DOHH2 (cell line): ENCODE measurements around the gene GABRB2.

ENCODE experiments used
- H3F3A ChIP-seq: fragments of 200-600 bp; sonication (generic), shearing (Covaris generic); 2 replicates; pipeline ENCODE4 v1.6.0; 2016; ENCODE audit warnings: antibody characterized with exemption, mild to moderate bottlenecking; ENCODE audit not compliant: control insufficient read depth, insufficient read depth
- H3K27ac ChIP-seq: fragments of 200-600 bp; sonication (generic); 2 replicates; pipeline ENCODE4 v1.5.1; 2014; ENCODE audit warnings: low read depth, mild to moderate bottlenecking, low read length, moderate library complexity
- H3K27me3 ChIP-seq: fragments of 200-600 bp; sonication (generic); 2 replicates; pipeline ENCODE4 v1.6.1; 2014; ENCODE audit warnings: mild to moderate bottlenecking, low read length, mixed read lengths; ENCODE audit not compliant: control insufficient read depth
- H3K36me3 ChIP-seq: fragments of 200-600 bp; sonication (generic); 2 replicates; pipeline ENCODE4 v1.6.1; 2014; ENCODE audit warnings: mild to moderate bottlenecking, low read length, moderate library complexity, mixed read lengths; ENCODE audit not compliant: control insufficient read depth
- H3K4me1 ChIP-seq: fragments of 200-600 bp; sonication (generic); 2 replicates; pipeline ENCODE4 v1.6.1; 2014; ENCODE audit warnings: mild to moderate bottlenecking, low read length, mixed read lengths; ENCODE audit not compliant: control insufficient read depth
- H3K4me2 ChIP-seq: fragments of 200-600 bp; sonication (generic); 2 replicates; pipeline ENCODE4 v1.6.0; 2014; ENCODE audit warnings: mild to moderate bottlenecking, low read length, moderate library complexity
- H3K4me3 ChIP-seq: fragments of 200-600 bp; sonication (generic); 2 replicates; pipeline ENCODE4 v1.5.1; 2014; ENCODE audit warnings: mild to moderate bottlenecking, low read length, mixed read lengths
- H3K79me2 ChIP-seq: fragments of 200-600 bp; sonication (generic); 2 replicates; pipeline ENCODE4 v1.6.1; 2014; ENCODE audit warnings: mild to moderate bottlenecking, low read length, mixed read lengths; ENCODE audit not compliant: control insufficient read depth
- H3K9me2 ChIP-seq: fragments of 200-600 bp; sonication (generic); replicated peaks from 2 replicates; pipeline ENCODE4 v1.6.1; 2014; ENCODE audit warnings: mild to moderate bottlenecking, low read length, mixed read lengths; ENCODE audit not compliant: control insufficient read depth
- H3K9me3 ChIP-seq: fragments of 200-600 bp; sonication (generic); 2 replicates; pipeline ENCODE4 v1.6.1; 2014; ENCODE audit warnings: antibody characterized with exemption, low read length, mixed read lengths; ENCODE audit not compliant: control insufficient read depth, insufficient read depth
- H4K20me1 ChIP-seq: fragments of 200-600 bp; sonication (generic); 2 replicates; pipeline ENCODE4 v1.6.0; 2014; ENCODE audit warnings: low read depth, mild to moderate bottlenecking, antibody characterized with exemption, low read length, moderate library complexity; ENCODE audit not compliant: control insufficient read depth, insufficient read depth
- EZH2phosphoT487 ChIP-seq: fragments of 200-600 bp; sonication (generic); IDR thresholded peaks from 2 replicates; pipeline ENCODE4 v1.6.1; 2017; ENCODE audit warnings: borderline replicate concordance, mild to moderate bottlenecking, antibody characterized with exemption, low read length, moderate library complexity, mixed read lengths
- TF ChIP-seq, protein P1 (sequence below): fragments of 200-600 bp; sonication (generic); IDR thresholded peaks from one replicate; pipeline ENCODE4 v1.5.1; 2014; ENCODE audit warnings: antibody characterized with exemption, mild to moderate bottlenecking, low read depth, low read length; ENCODE audit not compliant: poor library complexity, severe bottlenecking

The GABRB2 gene

DNA sequence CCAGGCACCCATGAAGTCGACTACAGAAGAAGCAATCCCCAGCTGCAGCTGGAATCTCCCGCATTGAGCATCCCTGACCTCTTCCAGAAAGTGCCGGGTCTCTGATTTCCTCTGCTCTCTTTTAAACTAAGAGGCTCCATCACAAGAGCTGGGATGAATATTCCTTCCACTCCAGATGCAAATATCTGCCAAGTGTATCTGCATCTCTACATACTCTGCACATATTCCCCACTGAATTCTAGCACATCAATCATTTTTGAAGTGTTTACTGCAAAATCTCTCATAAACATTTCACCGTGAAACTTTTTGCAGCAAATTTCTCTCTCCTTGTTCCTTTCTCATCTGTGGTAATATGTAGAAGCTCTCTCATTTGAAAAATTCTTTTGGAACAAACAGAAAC is 161.5 kb downstream of the GABRB2 start:
- Histone ChIP-seq H4K20me1 (no peaks in the 10 kb centered on the region), H3K4me2 (no peak overlapping the region), H3K27me3 (no peaks in the 10 kb centered on the region), H3K9me2 (no peaks in the 10 kb centered on the region), H3K4me1 (no peaks in the 10 kb centered on the region), H3F3A (no peaks in the 10 kb centered on the region), H3K9me3 (no peaks in the 10 kb centered on the region), H3K4me3 (no peak overlapping the region), H3K79me2 (no peaks in the 10 kb centered on the region), H3K36me3 (no peaks in the 10 kb centered on the region), H3K27ac (no peak overlapping the region)
- TF ChIP-seq, protein P1, sequence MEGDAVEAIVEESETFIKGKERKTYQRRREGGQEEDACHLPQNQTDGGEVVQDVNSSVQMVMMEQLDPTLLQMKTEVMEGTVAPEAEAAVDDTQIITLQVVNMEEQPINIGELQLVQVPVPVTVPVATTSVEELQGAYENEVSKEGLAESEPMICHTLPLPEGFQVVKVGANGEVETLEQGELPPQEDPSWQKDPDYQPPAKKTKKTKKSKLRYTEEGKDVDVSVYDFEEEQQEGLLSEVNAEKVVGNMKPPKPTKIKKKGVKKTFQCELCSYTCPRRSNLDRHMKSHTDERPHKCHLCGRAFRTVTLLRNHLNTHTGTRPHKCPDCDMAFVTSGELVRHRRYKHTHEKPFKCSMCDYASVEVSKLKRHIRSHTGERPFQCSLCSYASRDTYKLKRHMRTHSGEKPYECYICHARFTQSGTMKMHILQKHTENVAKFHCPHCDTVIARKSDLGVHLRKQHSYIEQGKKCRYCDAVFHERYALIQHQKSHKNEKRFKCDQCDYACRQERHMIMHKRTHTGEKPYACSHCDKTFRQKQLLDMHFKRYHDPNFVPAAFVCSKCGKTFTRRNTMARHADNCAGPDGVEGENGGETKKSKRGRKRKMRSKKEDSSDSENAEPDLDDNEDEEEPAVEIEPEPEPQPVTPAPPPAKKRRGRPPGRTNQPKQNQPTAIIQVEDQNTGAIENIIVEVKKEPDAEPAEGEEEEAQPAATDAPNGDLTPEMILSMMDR = no peak
- TF ChIP-seq EZH2phosphoT487 = no peak

DNA sequence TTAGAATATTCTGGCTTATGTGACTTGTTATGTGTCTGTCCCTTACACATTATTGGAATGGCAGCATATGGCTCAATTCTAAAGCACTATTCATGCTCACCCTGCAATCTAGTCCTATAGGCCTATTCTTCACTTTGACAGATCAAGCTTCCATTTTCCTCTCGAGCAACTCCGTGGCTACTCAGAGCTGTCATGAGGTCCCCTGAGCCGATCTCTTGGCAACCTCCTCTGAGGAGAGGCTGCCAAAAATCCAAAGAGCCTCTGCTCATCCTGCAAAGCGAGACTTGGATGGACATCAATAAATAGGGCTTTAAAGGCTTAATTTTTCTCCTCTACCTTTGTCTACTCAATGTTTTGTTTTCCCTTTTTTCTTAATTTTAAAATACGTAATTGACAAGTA is 163.8 kb downstream of the GABRB2 start:
- Histone ChIP-seq H3K79me2 (no peaks in the 10 kb centered on the region), H4K20me1 (no peaks in the 10 kb centered on the region), H3F3A (no peaks in the 10 kb centered on the region), H3K4me2 (no peak overlapping the region), H3K27ac (no peak overlapping the region), H3K36me3 (no peaks in the 10 kb centered on the region), H3K4me1 (no peaks in the 10 kb centered on the region), H3K9me3 (no peaks in the 10 kb centered on the region), H3K27me3 (no peaks in the 10 kb centered on the region), H3K9me2 (no peaks in the 10 kb centered on the region), H3K4me3 (no peak overlapping the region)
- TF ChIP-seq, protein P1 = no peak
- TF ChIP-seq EZH2phosphoT487 = no peak

DNA sequence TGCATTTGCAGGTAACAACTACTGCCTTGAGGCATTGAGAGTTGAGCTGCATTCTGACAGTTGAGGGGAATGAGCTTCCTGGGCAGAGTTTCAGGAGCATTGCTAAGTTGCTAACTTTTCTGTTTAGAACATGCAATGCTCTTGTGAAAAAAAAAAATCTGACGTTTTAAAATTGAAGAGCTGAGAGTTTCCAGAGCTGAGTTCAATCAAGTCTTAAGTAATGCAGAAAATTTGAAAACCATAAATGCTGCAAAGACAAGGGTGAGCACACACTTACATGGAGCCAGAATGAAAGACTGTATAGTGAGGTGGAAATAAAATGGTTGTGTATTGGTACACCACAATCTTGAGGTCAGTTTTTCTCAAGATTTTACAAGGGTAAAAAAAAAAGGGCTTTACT is 166.0 kb downstream of the GABRB2 start:
- Histone ChIP-seq H3K9me2 (no peaks in the 10 kb centered on the region), H3K4me3 (no peak overlapping the region), H3K36me3 (no peaks in the 10 kb centered on the region), H3F3A (no peaks in the 10 kb centered on the region), H3K9me3 (no peaks in the 10 kb centered on the region), H3K27me3 (no peaks in the 10 kb centered on the region), H4K20me1 (no peaks in the 10 kb centered on the region), H3K4me1 (no peaks in the 10 kb centered on the region), H3K4me2 (no peak overlapping the region), H3K27ac (no peak overlapping the region), H3K79me2 (no peaks in the 10 kb centered on the region)
- TF ChIP-seq, protein P1 = no peak
- no peak for TF ChIP-seq EZH2phosphoT487

DNA sequence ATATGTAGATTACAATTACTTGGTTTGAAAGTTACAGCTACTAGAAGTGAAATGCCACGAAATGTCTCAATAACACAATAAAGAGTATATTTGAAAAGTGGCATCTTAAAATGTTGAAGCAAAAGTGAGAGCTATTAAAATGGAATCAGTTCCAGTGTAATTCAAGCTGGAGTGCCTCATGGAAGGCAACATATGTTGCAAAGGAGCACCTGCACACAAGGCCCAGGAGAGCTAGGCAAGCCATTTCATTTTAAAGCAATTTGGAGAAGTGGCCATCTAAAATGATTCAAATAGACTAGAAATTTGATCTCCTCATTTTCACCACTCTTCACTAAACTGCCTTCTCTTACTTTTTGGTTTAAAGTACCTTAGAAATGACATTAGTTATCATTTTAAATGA is 167.8 kb downstream of the GABRB2 start:
- no peaks in the 10 kb centered on the region for H3K9me2 ChIP-seq
- no peaks in the 10 kb centered on the region for H4K20me1 ChIP-seq
- H3K9me3 ChIP-seq = no peaks in the 10 kb centered on the region
- no peaks in the 10 kb centered on the region for H3K27me3 ChIP-seq
- TF ChIP-seq EZH2phosphoT487 = no peak
- TF ChIP-seq, protein P1 = no peak
- no peaks in the 10 kb centered on the region for H3K36me3 ChIP-seq
- no peaks in the 10 kb centered on the region for H3F3A ChIP-seq
- no peaks in the 10 kb centered on the region for H3K4me1 ChIP-seq
- no peak overlapping the region for H3K4me3 ChIP-seq
- H3K79me2 ChIP-seq = no peaks in the 10 kb centered on the region
- no peak overlapping the region for H3K27ac ChIP-seq
- no peak overlapping the region for H3K4me2 ChIP-seq
